ENCODE data around the gene HS1BP3.

The HS1BP3 gene

GRCh38 chr2:20619624-20620024 lies 31.3 kb downstream of the HS1BP3 start:
- no peak for DNase-seq (ENCODE audit: low read depth in 4 of 4, low spot score in 1 of 4)

GRCh38 chr2:20618886-20619521 lies 31.9 kb downstream of the HS1BP3 start:
- DNase-seq (ENCODE audit: low read depth in 4 of 4, low spot score in 1 of 4) = no peak

GRCh38 chr2:20618468-20618885 lies 32.4 kb downstream of the HS1BP3 start:
- no peak for DNase-seq (ENCODE audit: low read depth in 4 of 4, low spot score in 1 of 4)

- DNase-seq (ENCODE audit: low read depth in 4 of 4, low spot score in 1 of 4) = no peak
Measured at GRCh38 chr2:20617892-20618467, 32.9 kb downstream of the HS1BP3 start.

GRCh38 chr2:20617081-20617575 lies 33.8 kb downstream of the HS1BP3 start:
- no peak for DNase-seq (ENCODE audit: low read depth in 4 of 4, low spot score in 1 of 4)

GRCh38 chr2:20616341-20616871 lies 34.5 kb downstream of the HS1BP3 start:
- no peak for DNase-seq (ENCODE audit: low read depth in 4 of 4, low spot score in 1 of 4)

- no peak for DNase-seq (ENCODE audit: low read depth in 4 of 4, low spot score in 1 of 4)
Measured at GRCh38 chr2:20615466-20616241, 35.2 kb downstream of the HS1BP3 start.

- DNase-seq (ENCODE audit: low read depth in 4 of 4, low spot score in 1 of 4) = no peak
Measured at GRCh38 chr2:20615068-20615465, 35.8 kb downstream of the HS1BP3 start.

- DNase-seq (ENCODE audit: low read depth in 4 of 4, low spot score in 1 of 4) = no peak
Measured at GRCh38 chr2:20614201-20615067, 36.5 kb downstream of the HS1BP3 start.

GRCh38 chr2:20612925-20613916 lies 37.7 kb downstream of the HS1BP3 start:
- DNase-seq (ENCODE audit: low read depth in 4 of 4, low spot score in 1 of 4) = no peak

GRCh38 chr2:20611844-20612356 lies 39.0 kb downstream of the HS1BP3 start:
- DNase-seq (ENCODE audit: low read depth in 4 of 4, low spot score in 1 of 4) = no peak

- no peak for DNase-seq (ENCODE audit: low read depth in 4 of 4, low spot score in 1 of 4)
Measured at GRCh38 chr2:20611077-20611843, 39.6 kb downstream of the HS1BP3 start.

GRCh38 chr2:20609995-20610357 lies 40.9 kb downstream of the HS1BP3 start:
- DNase-seq (ENCODE audit: low read depth in 4 of 4, low spot score in 1 of 4) = no peak

GRCh38 chr2:20609349-20609994 lies 41.4 kb downstream of the HS1BP3 start:
- no peak for DNase-seq (ENCODE audit: low read depth in 4 of 4, low spot score in 1 of 4)

GRCh38 chr2:20608666-20609348 lies 42.1 kb downstream of the HS1BP3 start:
- no peak for DNase-seq (ENCODE audit: low read depth in 4 of 4, low spot score in 1 of 4)

GRCh38 chr2:20607446-20607845 lies 43.5 kb downstream of the HS1BP3 start:
- no peak for DNase-seq (ENCODE audit: low read depth in 4 of 4, low spot score in 1 of 4)

- DNase-seq (ENCODE audit: low read depth in 4 of 4, low spot score in 1 of 4) = no peak
Measured at GRCh38 chr2:20606198-20606597, 44.7 kb downstream of the HS1BP3 start.

GRCh38 chr2:20604951-20605381 lies 45.9 kb downstream of the HS1BP3 start:
- no peak for DNase-seq (ENCODE audit: low read depth in 4 of 4, low spot score in 1 of 4)
